Measurements from ENCODE around the gene TOM1. TPM values are rescaled to one million over a fixed set of nuclear protein-coding genes. Genes with fewer than 3 reads are reported as not detected.

The TOM1 gene
- total and polyA plus RNA-seq, 2 of the 13 experiments (the other 11 are each of a cell fraction or from before 2014, with no cell fraction given), result 30.8 to 87.3 TPM

GRCh38 chr22:35257321-35258190, 42.1 kb upstream of the TOM1 start, which contains the start of gene HMGXB4 (continued):
- TF ChIP-seq, protein P1, sequence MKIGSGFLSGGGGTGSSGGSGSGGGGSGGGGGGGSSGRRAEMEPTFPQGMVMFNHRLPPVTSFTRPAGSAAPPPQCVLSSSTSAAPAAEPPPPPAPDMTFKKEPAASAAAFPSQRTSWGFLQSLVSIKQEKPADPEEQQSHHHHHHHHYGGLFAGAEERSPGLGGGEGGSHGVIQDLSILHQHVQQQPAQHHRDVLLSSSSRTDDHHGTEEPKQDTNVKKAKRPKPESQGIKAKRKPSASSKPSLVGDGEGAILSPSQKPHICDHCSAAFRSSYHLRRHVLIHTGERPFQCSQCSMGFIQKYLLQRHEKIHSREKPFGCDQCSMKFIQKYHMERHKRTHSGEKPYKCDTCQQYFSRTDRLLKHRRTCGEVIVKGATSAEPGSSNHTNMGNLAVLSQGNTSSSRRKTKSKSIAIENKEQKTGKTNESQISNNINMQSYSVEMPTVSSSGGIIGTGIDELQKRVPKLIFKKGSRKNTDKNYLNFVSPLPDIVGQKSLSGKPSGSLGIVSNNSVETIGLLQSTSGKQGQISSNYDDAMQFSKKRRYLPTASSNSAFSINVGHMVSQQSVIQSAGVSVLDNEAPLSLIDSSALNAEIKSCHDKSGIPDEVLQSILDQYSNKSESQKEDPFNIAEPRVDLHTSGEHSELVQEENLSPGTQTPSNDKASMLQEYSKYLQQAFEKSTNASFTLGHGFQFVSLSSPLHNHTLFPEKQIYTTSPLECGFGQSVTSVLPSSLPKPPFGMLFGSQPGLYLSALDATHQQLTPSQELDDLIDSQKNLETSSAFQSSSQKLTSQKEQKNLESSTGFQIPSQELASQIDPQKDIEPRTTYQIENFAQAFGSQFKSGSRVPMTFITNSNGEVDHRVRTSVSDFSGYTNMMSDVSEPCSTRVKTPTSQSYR (CRISPR knock-in tag; IDR thresholded peaks at IDR 0.05; ENCODE audit: borderline replicate concordance), result peak; percentile 50; the same call in 1 of the 2 replicates
- no peak for TF ChIP-seq ZNF776 (CRISPR knock-in tag; IDR thresholded peaks at IDR 0.05)
- TF ChIP-seq FIP1L1 (IDR thresholded peaks at IDR 0.05; ENCODE audit: borderline replicate concordance, insufficient read depth, low read depth, low read length), result no peak; the same call in 1 of the 2 replicates
- TF ChIP-seq ZBTB2 (CRISPR knock-in tag; IDR thresholded peaks at IDR 0.05; ENCODE audit: low read depth), result peak; percentile 73; the same call in 1 of the 2 replicates
- TF ChIP-seq ZNF800 (CRISPR knock-in tag; IDR thresholded peaks at IDR 0.05), result no peak
- TF ChIP-seq, protein P2, sequence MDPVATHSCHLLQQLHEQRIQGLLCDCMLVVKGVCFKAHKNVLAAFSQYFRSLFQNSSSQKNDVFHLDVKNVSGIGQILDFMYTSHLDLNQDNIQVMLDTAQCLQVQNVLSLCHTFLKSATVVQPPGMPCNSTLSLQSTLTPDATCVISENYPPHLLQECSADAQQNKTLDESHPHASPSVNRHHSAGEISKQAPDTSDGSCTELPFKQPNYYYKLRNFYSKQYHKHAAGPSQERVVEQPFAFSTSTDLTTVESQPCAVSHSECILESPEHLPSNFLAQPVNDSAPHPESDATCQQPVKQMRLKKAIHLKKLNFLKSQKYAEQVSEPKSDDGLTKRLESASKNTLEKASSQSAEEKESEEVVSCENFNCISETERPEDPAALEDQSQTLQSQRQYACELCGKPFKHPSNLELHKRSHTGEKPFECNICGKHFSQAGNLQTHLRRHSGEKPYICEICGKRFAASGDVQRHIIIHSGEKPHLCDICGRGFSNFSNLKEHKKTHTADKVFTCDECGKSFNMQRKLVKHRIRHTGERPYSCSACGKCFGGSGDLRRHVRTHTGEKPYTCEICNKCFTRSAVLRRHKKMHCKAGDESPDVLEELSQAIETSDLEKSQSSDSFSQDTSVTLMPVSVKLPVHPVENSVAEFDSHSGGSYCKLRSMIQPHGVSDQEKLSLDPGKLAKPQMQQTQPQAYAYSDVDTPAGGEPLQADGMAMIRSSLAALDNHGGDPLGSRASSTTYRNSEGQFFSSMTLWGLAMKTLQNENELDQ (CRISPR knock-in tag; IDR thresholded peaks at IDR 0.05; ENCODE audit: borderline replicate concordance), result no peak; the same call in 1 of the 2 replicates
- TF ChIP-seq ZNF577 (CRISPR knock-in tag; IDR thresholded peaks at IDR 0.05; ENCODE audit: borderline replicate concordance, low read depth), result peak; percentile 93; the same call in 1 of the 2 replicates
- no peak for TF ChIP-seq MAFF (IDR thresholded peaks at IDR 0.05; ENCODE audit: low read depth, low read length)
- peak; percentile 76; the same call in 1 of the 2 replicates for TF ChIP-seq NCOA1 (CRISPR knock-in tag; IDR thresholded peaks at IDR 0.05)
- TF ChIP-seq NRL (CRISPR knock-in tag; IDR thresholded peaks at IDR 0.05; ENCODE audit: borderline replicate concordance), result peak; percentile 77; the same call in 1 of the 2 replicates
- no peak for TF ChIP-seq EED (CRISPR knock-in tag; IDR thresholded peaks at IDR 0.05)
- TF ChIP-seq RARA (CRISPR knock-in tag; IDR thresholded peaks at IDR 0.05), result no peak
- TF ChIP-seq MEIS2 (CRISPR knock-in tag; IDR thresholded peaks at IDR 0.05), result peak; percentile 89
- no peak for TF ChIP-seq CREM (IDR thresholded peaks at IDR 0.05)
- no peak for TF ChIP-seq CREM (CRISPR knock-in tag; IDR thresholded peaks at IDR 0.05)
- TF ChIP-seq ZNF772 (CRISPR knock-in tag; IDR thresholded peaks at IDR 0.05), result no peak; the same call in 1 of the 2 replicates
- peak; percentile 83 for TF ChIP-seq MTF1 (CRISPR knock-in tag; IDR thresholded peaks at IDR 0.05)
- TF ChIP-seq GPN1 (CRISPR knock-in tag; IDR thresholded peaks at IDR 0.05; ENCODE audit: borderline replicate concordance), result no peak
